H1 (cell line): ENCODE data around the gene PDE1A. TPM values are rescaled to one million over a fixed set of nuclear protein-coding genes. Genes with fewer than 3 reads are reported as not detected.

Source experiments
- CTCF ChIA-PET: fragments of 300-600 bp; sonication (Branson Sonifier 250); formaldehyde crosslinking; loops from one replicate; lab custom pipeline; 2021; ENCODE audit not compliant: partially characterized antibody; lab: Charles Lee
- POLR2A ChIA-PET: fragments of 300-600 bp; sonication (Branson Sonifier 250); formaldehyde crosslinking; loops from one replicate; lab custom pipeline; 2021; ENCODE audit warnings: inconsistent platforms; ENCODE audit not compliant: partially characterized antibody; lab: Charles Lee
- DNase-seq, 2 experiments: peaks; one replicate each; pipeline versions ENCODE4 v3.0.0 to v3.0.0-alpha.2; 2010 to 2022; ENCODE audit warnings: low spot score in 2 of 2, low read depth in 1 of 2, mixed read lengths in 1 of 2
- FAIRE-seq: peaks from 2 replicates; lab custom pipeline; 2011; peaks lifted over from hg19 to GRCh38; lab: Jason Lieb, UNC
- H2AFZ ChIP-seq: 2 replicates; pipeline ENCODE4 v1.8.1; 2012; ENCODE audit warnings: low read length, inconsistent platforms
- H2AK5ac ChIP-seq: 2 replicates; pipeline ENCODE4 v1.6.1; 2013; ENCODE audit warnings: low read depth, low read length
- H2BK120ac ChIP-seq: replicated peaks from 2 replicates; pipeline ENCODE3; 2013; ENCODE audit warnings: low read depth, low read length, inconsistent platforms
- H2BK12ac ChIP-seq: 2 replicates; pipeline ENCODE4 v1.6.1; 2013; ENCODE audit warnings: low read depth, low read length
- H2BK15ac ChIP-seq: 2 replicates; pipeline ENCODE4 v1.6.1; 2013; ENCODE audit warnings: low read length
- H2BK20ac ChIP-seq: 2 replicates; pipeline ENCODE4 v1.6.1; 2013; ENCODE audit warnings: low read length
- H2BK5ac ChIP-seq: 2 replicates; pipeline ENCODE4 v1.6.1; 2013; ENCODE audit warnings: low read depth, low read length
- H3K14ac ChIP-seq: 2 replicates; pipeline ENCODE4 v1.6.1; 2013; ENCODE audit warnings: inconsistent platforms; ENCODE audit not compliant: insufficient read length
- H3K18ac ChIP-seq: 2 replicates; pipeline ENCODE4 v1.6.1; 2013; ENCODE audit warnings: low read length; ENCODE audit errors: extremely low read depth
- H3K23ac ChIP-seq: 2 replicates; pipeline ENCODE4 v1.6.1; 2013; ENCODE audit warnings: inconsistent platforms; ENCODE audit not compliant: insufficient read length
- H3K23me2 ChIP-seq: 2 replicates; pipeline ENCODE4 v1.6.1; 2013; ENCODE audit warnings: low read depth, low read length
- H3K27ac ChIP-seq: 2 replicates; pipeline ENCODE4 v1.6.1; 2011; ENCODE audit warnings: low read depth, low read length, inconsistent platforms
- H3K27me3 ChIP-seq, 4 experiments: replicated peaks in 1 of 4; 1 replicate in 1 of 4; 2 replicates in 3 of 4; pipeline versions ENCODE4 v1.6.1 to v1.8.1; 2011 to 2013; ENCODE audit warnings: low read length in 3 of 4, mild to moderate bottlenecking in 3 of 4, inconsistent platforms in 2 of 4, mixed read lengths in 2 of 4, moderate library complexity in 1 of 4; ENCODE audit not compliant: control insufficient read depth in 3 of 4, insufficient read depth in 3 of 4; ENCODE audit errors: extremely low read depth in 1 of 4
- H3K36me3 ChIP-seq, 4 experiments: 2 replicates each; pipeline versions ENCODE4 v1.6.1 to v1.8.1; 2011 to 2013; ENCODE audit warnings: mild to moderate bottlenecking in 4 of 4, low read length in 3 of 4, moderate library complexity in 2 of 4, control low read depth in 1 of 4, inconsistent platforms in 1 of 4; ENCODE audit not compliant: insufficient read depth in 4 of 4, control insufficient read depth in 2 of 4
- H3K4ac ChIP-seq: replicated peaks from 2 replicates; pipeline ENCODE3; 2013; ENCODE audit warnings: low read length, low read depth, mixed read lengths, inconsistent platforms; ENCODE audit not compliant: insufficient read length
- H3K4me1 ChIP-seq, 4 experiments: replicated peaks in 1 of 4; 1 replicate in 1 of 4; 2 replicates in 3 of 4; pipeline versions ENCODE4 v1.6.1 to v1.8.1; 2011 to 2013; ENCODE audit warnings: low read length in 3 of 4, inconsistent platforms in 2 of 4, mixed read lengths in 1 of 4; ENCODE audit not compliant: insufficient read depth in 4 of 4, control insufficient read depth in 3 of 4
- H3K4me2 ChIP-seq, 2 experiments: 2 replicates each; pipeline versions ENCODE4 v1.6.1 to v1.8.1; 2011 to 2013; ENCODE audit warnings: low read depth in 2 of 2, low read length in 2 of 2, control low read depth in 1 of 2, inconsistent platforms in 1 of 2, mild to moderate bottlenecking in 1 of 2; ENCODE audit not compliant: insufficient read depth in 1 of 2
- H3K4me3 ChIP-seq, 4 experiments: fragments of 200-600, 300-600 bp in 1 of 4; sonication (generic), shearing (Covaris generic), sonication (Bioruptor Twin) in 1 of 4; 2 replicates each; pipeline versions ENCODE4 v1.5.1 to v1.8.1; 2011 to 2016; ENCODE audit warnings: low read length in 4 of 4, low read depth in 3 of 4, control low read depth in 2 of 4, inconsistent platforms in 2 of 4, mild to moderate bottlenecking in 2 of 4, mixed read lengths in 1 of 4, moderate library complexity in 1 of 4; ENCODE audit not compliant: insufficient read depth in 2 of 4; ENCODE audit errors: extremely low read depth in 1 of 4
- H3K56ac ChIP-seq: replicated peaks from 2 replicates; pipeline ENCODE3; 2013; ENCODE audit warnings: low read depth, mild to moderate bottlenecking, mixed read lengths, low read length, inconsistent platforms; ENCODE audit not compliant: insufficient read length
- H3K79me1 ChIP-seq: 2 replicates; pipeline ENCODE4 v1.6.1; 2013; ENCODE audit warnings: low read depth, low read length, control low read depth
- H3K79me2 ChIP-seq, 2 experiments: 2 replicates each; pipeline versions ENCODE4 v1.6.1 to v1.8.1; 2012 to 2013; ENCODE audit warnings: low read length in 2 of 2, mild to moderate bottlenecking in 2 of 2, inconsistent platforms in 1 of 2; ENCODE audit not compliant: insufficient read depth in 2 of 2, control insufficient read depth in 1 of 2
- H3K9ac ChIP-seq, 4 experiments: replicated peaks in 1 of 4; 1 replicate in 1 of 4; 2 replicates in 3 of 4; pipeline versions ENCODE4 v1.6.1 to v1.8.1; 2011 to 2013; ENCODE audit warnings: low read depth in 3 of 4, low read length in 3 of 4, control low read depth in 2 of 4, mild to moderate bottlenecking in 2 of 4, moderate library complexity in 2 of 4, inconsistent platforms in 1 of 4; ENCODE audit errors: extremely low read depth in 1 of 4
- H3K9me3 ChIP-seq, 2 experiments: 2 replicates each; pipeline versions ENCODE4 v1.6.1 to v1.8.1; 2012 to 2013; ENCODE audit warnings: mild to moderate bottlenecking in 2 of 2, moderate library complexity in 2 of 2, control low read depth in 1 of 2, inconsistent platforms in 1 of 2, low read depth in 1 of 2, low read length in 1 of 2, mixed read lengths in 1 of 2; ENCODE audit not compliant: insufficient read depth in 2 of 2
- H4K20me1 ChIP-seq, 2 experiments: replicated peaks in 1 of 2; 2 replicates each; pipeline versions ENCODE3 to v1.8.1; 2011 to 2013; ENCODE audit warnings: inconsistent platforms in 2 of 2, low read length in 2 of 2, mild to moderate bottlenecking in 1 of 2; ENCODE audit not compliant: insufficient read depth in 2 of 2, control insufficient read depth in 1 of 2
- H4K5ac ChIP-seq: 2 replicates; pipeline ENCODE4 v1.6.1; 2013; ENCODE audit warnings: low read length, low read depth, mixed read lengths, inconsistent platforms; ENCODE audit not compliant: insufficient read length
- H4K8ac ChIP-seq: 2 replicates; pipeline ENCODE4 v1.8.0; 2013; ENCODE audit warnings: mild to moderate bottlenecking, moderate library complexity, low read length, inconsistent platforms; ENCODE audit not compliant: insufficient read depth; ENCODE audit errors: extremely low read depth
- H4K91ac ChIP-seq: replicated peaks from 2 replicates; pipeline ENCODE3; 2013; ENCODE audit warnings: low read length, mixed read lengths, inconsistent platforms; ENCODE audit not compliant: insufficient read length
- ATF3 ChIP-seq: IDR thresholded peaks from 2 replicates; pipeline ENCODE4 v1.6.1; 2011; ENCODE audit warnings: low read depth, mild to moderate bottlenecking, low read length; ENCODE audit not compliant: insufficient read depth
- CTBP2 ChIP-seq: IDR thresholded peaks from 2 replicates; pipeline ENCODE4 v1.7.0; 2011; ENCODE audit warnings: borderline replicate concordance, mild to moderate bottlenecking, moderate library complexity, mixed read lengths, low read length; ENCODE audit not compliant: insufficient read depth, insufficient read length
- KDM1A ChIP-seq: fragments of 200-600, 300-600 bp; sonication (generic); IDR thresholded peaks from 2 replicates; pipeline ENCODE4 v1.7.1; 2016; ENCODE audit warnings: mild to moderate bottlenecking, low read length, borderline replicate concordance
- MAX ChIP-seq: IDR thresholded peaks from 2 replicates; pipeline ENCODE4 v1.6.1; 2012; ENCODE audit warnings: inconsistent platforms
- POLR2AphosphoS5 ChIP-seq: IDR thresholded peaks from 2 replicates; pipeline ENCODE4 v1.6.1; 2011; ENCODE audit warnings: low read depth, low read length
- POU5F1 ChIP-seq: IDR thresholded peaks from 2 replicates; pipeline ENCODE4 v1.6.1; 2011; ENCODE audit warnings: low read depth, mild to moderate bottlenecking, low read length, moderate library complexity
- RBBP5 ChIP-seq: IDR thresholded peaks from 2 replicates; pipeline ENCODE4 v1.7.1; 2012; ENCODE audit warnings: low read depth, mild to moderate bottlenecking, inconsistent platforms, low read length, moderate library complexity, borderline replicate concordance
- SIRT6 ChIP-seq: IDR thresholded peaks from one replicate; pipeline ENCODE4 v1.7.1; 2012; ENCODE audit warnings: low read length, inconsistent platforms
- SP1 ChIP-seq: IDR thresholded peaks from 2 replicates; pipeline ENCODE4 v1.6.1; 2011; ENCODE audit warnings: low read depth, low read length
- polyA plus RNA-seq, 7 experiments: library from polyadenylated mRNA; depleted of rRNA in 3 of 7; stranded (reverse) in 5 of 7; unstranded in 2 of 7; fragments of >200 nt in 5 of 7; fragments of 200-250 nt in 2 of 7; gene quantifications; 1 replicate in 5 of 7; 2 replicates in 1 of 7; 4 replicates in 1 of 7; pipeline versions ENCODE4 v1.2.1 to v1.2.3, GENCODE V29; 2011 to 2013; ENCODE audit warnings: missing spikeins in 2 of 7, mixed read lengths in 2 of 7
- total RNA-seq: library from RNA; stranded (reverse); fragmentation: NEBNext Ultra II Directional; extraction: Animal tissue kit (Norgen Biotek cat#: 25700); gene quantifications from 2 replicates; pipeline ENCODE4 v1.2.1, GENCODE V29; 2021

Gene PDE1A
- total and polyA plus RNA-seq, 2 of the 8 experiments (the other 6 are each of a cell fraction or from before 2014, with no cell fraction given): 0.34 TPM; not detected in 1

- Histone ChIP-seq H2BK20ac (no peak overlapping the region), H4K8ac (no peak overlapping the region)
Observed at GRCh38 chr2:182446087-182446486, 19.3 kb upstream of the PDE1A start.

More at GRCh38 chr2:182446087-182446486, 19.3 kb upstream of the PDE1A start:
- H3K9ac ChIP-seq: no peak overlapping the region
- no peaks in the 10 kb centered on the region for H3K79me2 ChIP-seq
- no peak overlapping the region for H2BK12ac ChIP-seq
- no peaks in the 10 kb centered on the region for H3K9me3 ChIP-seq
- no peak overlapping the region for H3K14ac ChIP-seq
- H3K79me1 ChIP-seq: no peaks in the 10 kb centered on the region
- no peak overlapping the region for H3K18ac ChIP-seq
- no peak overlapping the region for H3K56ac ChIP-seq
- H3K23ac ChIP-seq: no peak overlapping the region
- H3K27me3 ChIP-seq: no peaks in the 10 kb centered on the region
- no peak overlapping the region for H3K4ac ChIP-seq
- H4K91ac ChIP-seq: no peak overlapping the region
- H3K27ac ChIP-seq: no peak overlapping the region
- ChIA-PET POLR2A (no interaction called here), CTCF (interaction anchor here (0.6 to 1.5 kb wide), 2 partner anchors 138 to 202 kb away, joined by 3 to 5 read pairs; no protein-coding TSS in a partner anchor)
- H2BK120ac ChIP-seq: no peak overlapping the region
- no peak for DNase-seq
- no peak for FAIRE-seq
- no peaks in the 10 kb centered on the region; the same call in 1 of the 2 replicates for H3K23me2 ChIP-seq
- H2AK5ac ChIP-seq: no peak overlapping the region
- H2AFZ ChIP-seq: no peak overlapping the region
- TF ChIP-seq ATF3 (no peak), SIRT6 (no peak), POLR2AphosphoS5 (no peak), POU5F1 (no peak), SP1 (no peak), CTBP2 (no peak), RBBP5 (no peak), KDM1A (no peak), MAX (no peak)
- no peaks in the 10 kb centered on the region for H3K36me3 ChIP-seq
- H3K4me3 ChIP-seq: no peak overlapping the region
- no peaks in the 10 kb centered on the region for H4K20me1 ChIP-seq
- H4K5ac ChIP-seq: no peak overlapping the region
- H2BK15ac ChIP-seq: no peak overlapping the region
- no peak overlapping the region for H3K4me2 ChIP-seq
- no peak overlapping the region for H2BK5ac ChIP-seq
- no peaks in the 10 kb centered on the region for H3K4me1 ChIP-seq
